HG03571 (cell line): ENCODE measurements around the gene COMMD7.
"Not testable (repeated sequence)": the region's sequence is repeated elsewhere in the genome, so short reads cannot be mapped to it uniquely, and the experiment has no call there.

ENCODE experiments used
- ATAC-seq: cut with Tn5 transposase; IDR thresholded peaks from one replicate; pipeline ENCODE4 v1.9.1; 2021; ENCODE audit not compliant: unreplicated experiment

COMMD7 gene

DNA sequence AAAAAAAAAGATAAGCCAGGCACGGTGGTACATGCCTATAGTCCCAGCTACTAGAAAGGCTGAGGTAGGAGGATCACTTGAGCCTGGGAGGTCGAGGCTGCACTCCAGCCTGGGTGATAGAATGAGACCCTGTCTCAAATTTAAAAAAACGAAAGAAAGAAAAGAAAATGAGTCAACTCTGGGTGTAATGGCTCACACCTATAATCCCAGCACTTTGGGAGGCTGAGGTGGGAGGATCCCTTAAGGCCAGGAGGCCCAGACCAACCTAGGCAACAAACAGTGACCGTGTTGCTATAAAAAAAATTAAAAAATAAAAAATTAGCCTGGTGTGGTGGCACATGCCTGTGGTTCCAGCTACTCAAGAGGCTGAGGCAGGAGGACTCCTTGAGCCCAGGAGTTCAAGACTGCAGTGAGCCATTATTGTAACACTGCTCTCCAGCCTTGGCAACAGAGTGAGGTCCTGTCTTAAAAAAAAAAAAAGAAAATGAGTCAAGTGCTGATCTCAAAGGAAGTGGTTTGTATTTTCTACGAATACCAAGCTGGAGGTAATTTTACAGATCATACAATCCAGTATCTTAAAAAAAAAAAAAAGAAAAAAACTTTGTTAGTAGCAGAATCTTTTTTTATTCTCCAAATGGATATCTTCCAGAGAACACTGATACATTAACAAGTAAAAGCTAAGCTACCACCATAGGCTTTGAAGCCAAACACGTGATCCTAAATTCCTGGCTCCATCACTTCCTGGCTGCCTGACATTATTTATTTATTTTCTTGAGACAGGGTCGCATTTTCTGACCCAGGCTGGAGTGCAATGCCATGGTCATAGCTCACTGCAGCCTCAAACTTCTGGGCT lies 5.7 kb downstream of the COMMD7 start:
- no peak for ATAC-seq

DNA sequence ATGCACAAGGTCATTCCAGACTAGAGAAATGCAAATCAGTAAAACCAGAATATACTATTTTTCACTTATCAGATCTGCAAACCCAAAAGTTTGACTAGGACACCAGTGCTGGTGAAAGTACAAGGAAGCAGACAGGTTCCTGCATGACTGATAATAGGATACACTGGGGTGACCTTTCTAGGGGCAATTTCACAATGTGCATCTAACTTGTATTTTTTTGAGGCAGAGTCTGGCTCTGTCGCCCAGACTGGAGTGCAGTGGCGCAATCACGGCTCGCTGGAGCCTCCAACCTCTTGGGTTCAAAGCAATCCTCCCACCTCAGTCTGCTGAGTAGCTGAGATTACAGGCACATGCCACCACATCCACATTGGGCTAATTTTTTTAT lies 11.4 kb downstream of the COMMD7 start:
- ATAC-seq, result no peak

DNA sequence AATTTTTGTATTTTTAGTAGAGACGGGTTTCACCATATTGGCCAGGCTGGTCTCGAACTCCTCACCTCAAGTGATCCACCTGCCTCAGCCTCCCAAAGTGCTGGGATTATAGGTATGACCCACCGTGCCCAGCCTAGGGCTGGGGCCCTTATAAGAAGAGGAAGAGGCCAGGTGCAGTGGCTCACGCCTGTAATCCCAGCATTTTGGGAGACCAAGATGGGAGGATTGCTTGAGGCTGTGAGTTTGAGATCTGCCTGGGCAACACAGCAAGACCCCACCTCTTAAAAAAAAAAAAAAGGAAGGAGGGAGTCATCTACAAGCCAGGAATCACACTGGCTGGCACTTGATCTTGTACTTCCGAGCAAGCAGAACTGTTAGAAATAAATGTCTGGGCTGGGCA lies 13.9 kb downstream of the COMMD7 start:
- not testable (repeated sequence) for ATAC-seq

DNA sequence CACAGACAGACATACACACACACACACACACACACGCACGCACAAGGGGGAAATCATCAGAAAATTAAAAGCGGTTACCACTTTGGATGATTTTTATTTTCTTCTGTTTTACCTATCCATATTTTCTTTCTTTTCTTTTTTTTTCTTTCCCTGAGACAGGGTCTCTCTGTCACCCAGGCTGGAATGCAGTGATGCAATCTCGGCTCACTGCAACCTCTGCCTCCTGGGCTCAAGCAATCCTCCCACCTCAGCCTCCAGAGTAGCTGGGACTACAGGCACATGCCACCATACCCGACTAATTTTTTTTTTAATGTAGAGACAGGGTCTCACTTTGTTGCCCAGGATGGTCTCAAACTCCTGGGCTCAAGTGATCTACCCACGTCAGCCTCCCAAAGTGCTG lies 14.8 kb downstream of the COMMD7 start:
- ATAC-seq, result not testable (repeated sequence)

DNA sequence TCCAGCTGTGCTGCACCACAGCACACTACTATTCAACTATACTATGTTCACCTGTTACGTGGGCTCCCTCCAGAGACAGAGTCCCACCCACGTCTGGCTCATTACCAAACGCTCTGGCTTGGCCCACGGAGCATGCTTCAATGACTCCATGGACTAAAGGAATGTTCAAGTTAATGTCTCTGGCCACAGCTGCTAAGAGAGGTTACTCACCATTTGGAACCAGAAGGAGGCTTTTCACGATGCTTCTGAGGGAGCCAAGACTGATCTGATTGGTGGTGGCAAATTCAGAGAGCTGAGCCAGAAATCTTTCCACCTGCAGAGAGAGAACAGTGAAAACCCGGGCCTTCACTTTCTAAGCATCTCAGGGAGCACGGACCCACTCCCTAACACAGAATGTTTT lies 15.6 kb downstream of the COMMD7 start:
- no peak for ATAC-seq

DNA sequence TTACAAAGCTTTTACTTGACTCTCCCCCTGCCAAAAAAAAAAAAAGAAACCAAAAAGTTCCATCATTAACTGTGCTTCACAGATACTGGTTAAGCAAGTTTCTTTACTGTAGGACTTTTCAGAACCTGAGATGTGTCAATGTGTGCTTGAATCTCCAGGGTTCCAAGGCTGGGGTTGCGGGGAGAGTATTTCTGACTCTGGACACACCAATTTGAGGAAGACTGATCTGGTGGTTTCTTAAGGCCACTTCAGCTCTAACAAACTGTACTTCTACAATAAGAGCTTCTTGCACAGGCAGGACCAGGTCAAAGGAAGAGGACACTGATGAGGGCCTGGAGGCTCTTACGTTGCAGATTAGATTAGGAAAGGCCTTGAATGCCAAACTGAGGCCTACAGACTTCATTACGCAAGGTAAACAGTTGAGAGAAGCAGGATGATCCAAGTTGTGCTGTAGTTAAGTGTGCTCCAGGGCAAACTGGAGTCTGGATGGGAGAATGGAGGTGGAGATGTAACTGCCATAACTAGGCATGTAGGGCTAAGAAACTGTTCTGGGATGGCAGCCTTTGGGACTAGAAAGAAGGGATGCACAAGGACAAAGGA lies 24.4 kb downstream of the COMMD7 start:
- ATAC-seq, result no peak

DNA sequence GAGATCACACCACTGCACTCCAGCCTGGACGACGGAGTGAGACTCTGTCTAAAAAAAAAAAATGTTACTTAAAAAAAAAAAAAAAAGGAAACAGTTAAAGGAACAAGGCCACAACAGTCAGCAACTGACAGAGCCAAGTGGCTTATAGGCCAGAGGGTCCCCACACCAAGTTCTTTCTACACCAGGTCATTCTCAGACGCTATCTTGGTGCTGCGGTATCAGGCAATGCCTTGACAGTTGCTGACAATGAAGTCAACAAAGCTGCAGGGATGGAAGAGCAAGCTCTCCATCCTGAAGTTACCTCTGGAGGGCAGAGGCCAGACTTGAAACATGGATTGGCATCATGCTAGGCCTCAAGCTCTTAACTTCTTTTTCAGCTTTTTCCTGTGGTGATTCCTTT lies 31.9 kb downstream of the COMMD7 start:
- ATAC-seq, result no peak

DNA sequence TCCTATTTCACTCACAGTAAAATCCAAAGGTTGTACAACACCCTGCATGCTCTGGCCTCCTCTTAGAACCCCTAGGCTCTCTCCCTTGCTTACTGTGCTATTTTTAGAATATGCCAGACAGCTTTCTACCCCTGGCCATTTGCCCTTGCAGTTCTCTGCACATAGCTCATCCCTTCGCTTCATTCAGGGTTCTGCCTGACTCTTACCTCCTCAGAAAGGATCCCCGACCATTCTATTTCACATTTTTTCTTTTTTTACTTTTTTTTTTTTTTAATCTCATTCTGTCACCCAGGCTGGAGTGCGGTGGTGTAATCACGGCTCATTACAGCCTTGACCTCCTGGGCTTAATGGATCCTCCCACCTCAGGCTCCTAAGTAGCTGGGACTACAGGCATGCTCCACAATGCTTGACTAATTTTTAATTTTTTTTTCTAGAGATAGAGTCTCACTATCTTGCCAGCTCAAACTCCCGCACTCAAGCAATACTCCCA lies 33.6 kb downstream of the COMMD7 start:
- no peak for ATAC-seq

DNA sequence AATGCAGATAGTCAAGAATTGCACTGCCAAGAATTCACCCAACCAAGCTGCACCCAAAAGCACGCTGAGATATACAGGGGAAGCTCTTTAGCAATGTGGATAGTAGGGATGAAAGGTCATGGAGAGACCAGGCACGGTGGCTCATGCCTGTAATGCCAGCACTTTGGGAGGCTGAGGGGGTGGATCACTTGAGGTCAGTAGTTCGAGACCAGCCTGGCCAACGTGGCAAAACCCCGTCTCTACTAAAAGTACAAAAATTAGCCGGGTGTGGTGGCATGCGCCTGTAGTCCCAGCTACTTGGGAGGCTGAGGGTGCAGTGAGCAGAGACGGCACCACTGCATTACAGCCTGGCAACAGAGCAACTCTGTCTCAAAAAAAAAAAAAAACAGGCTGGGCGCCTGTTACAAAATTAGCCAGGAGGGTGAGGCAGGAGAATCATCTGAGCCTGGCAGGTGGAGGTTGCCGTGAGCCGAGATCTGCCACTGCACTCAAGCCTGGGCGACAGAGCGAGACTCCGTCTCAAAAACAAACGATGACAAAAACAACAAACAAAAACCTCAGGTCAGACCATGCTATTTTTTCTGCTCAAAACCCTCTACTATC lies 34.1 kb downstream of the COMMD7 start:
- not testable (repeated sequence) for ATAC-seq

DNA sequence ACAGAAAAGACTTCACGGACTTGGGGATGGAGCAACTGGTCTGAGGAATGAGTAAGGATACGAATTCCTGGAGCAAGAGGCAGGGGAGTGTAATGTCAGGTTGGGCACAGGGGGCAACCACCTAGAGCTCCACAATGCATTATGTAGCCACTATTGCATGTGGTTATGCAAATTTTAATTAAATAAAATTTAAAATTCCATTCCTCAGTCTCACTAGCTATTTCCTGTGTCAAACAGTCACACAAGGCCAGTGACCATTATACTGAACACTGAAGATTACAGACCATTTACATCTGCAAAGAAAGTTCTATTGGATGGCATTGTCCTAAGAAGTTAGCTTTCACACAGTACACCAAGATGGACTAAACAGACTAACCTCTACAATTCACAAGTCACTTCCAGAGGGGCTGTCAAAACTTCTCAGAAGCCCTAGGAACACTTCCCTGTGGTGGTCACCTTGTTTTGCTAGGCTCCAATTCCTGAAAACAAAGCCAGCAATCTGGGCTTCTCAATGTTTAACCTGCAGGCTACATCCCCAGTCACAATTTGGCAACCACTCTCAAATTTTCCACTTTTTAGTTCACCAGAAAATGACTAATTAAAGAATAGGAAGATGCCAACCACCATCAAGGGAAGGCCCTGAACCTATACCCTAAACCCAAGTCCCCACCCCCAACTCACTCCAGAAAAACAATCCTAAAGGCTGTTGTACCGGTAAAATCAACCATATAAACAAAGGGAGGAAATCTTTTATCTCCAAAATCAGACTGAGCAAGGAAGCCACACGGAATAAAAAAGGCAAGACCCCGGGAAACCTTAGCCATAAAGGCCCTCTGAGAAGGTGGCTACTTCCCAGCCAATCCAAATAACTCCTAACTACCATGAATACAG lies 35.3 kb downstream of the COMMD7 start:
- ATAC-seq, result no peak

DNA sequence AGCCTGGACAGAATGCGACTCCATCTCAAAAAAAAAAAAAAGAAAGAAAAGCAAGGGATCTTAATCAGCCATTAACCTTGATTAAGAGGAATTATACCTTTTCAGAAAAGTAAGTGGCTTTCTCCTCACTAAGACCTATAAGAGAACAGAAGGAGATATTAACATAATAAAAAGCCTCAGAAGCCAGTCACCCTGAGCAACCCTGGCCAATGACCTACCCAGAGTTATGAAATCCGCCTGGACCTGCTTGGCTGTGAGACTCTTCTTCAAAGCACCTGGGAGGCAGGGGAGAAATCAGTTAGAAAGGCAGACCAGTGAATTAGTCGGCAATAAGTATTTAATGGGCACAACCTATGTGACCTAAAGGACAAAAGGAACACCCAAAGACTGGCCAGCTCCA lies 36.8 kb downstream of the COMMD7 start:
- no peak for ATAC-seq

DNA sequence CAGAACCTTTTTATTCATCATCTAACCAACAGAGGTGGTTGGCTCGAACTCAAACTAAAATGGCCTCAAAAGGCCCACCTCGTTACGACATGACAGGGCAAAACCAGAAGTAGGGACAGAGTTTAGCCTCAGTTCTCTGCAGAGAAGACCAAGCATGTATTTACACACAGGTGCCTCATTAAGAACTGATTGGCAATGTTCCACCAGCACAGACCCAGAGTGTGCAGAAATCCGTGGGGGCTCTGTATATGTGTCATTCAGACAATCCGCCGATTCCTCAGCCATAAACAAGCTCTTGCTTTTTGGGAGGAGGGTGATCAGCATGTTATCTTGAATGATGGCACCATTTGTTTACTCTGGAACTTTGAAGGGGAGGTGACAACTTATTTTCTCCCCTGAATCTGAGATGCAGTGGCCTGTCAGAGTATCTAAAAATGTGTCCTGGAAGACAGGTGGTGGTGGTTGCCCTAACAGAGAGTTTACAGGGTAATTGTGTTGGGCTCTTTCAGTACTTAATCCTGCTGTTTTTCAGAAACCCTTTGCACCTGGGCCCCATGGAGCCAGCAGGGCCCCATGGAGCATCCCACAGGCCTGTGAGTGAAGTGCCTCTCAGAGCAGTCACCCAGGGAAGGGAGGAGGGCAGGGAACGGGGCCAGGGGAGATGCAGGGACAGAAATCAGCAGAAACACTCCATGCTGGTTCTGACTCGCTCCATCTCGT lies 40.4 kb downstream of the COMMD7 start:
- no peak for ATAC-seq

DNA sequence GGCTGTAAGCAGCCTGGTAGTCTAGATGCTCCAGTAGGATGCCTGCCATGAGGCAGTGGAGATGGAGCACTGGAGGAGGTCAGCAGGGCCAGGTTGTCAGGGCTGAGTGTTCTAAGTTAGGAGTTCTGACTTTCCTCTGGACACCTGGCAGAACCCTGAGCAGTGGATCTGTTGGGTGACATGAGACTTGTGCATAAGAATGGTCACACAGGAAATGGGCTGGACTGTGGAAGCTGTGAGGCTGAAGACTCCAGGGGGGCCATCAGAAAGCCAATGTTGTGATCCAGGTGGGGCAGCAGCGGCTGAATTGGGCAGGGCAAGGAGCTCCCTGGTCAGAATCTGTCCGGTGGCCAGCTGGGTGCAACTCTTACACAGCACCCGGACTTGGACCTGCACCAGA lies 45.7 kb downstream of the COMMD7 start:
- no peak for ATAC-seq

DNA sequence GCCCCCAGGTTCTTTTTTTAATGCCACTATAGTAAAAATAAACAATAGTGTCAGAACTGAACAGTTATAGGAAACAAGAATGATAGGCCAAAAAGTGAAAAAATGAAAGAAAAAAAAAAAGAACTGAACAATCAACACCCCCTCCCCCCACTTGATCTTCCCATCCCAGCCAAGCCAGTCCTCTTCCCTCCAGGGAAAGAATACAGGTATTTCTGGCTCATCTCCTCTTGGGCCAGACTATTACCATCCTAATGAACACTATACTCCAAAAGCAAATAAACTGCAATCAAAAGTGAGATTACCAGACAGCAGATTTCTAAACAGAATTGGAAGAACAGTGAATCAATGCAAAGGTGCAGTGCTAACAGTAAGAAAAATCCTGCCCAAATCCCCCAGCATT lies 48.2 kb downstream of the COMMD7 start:
- no peak for ATAC-seq

DNA sequence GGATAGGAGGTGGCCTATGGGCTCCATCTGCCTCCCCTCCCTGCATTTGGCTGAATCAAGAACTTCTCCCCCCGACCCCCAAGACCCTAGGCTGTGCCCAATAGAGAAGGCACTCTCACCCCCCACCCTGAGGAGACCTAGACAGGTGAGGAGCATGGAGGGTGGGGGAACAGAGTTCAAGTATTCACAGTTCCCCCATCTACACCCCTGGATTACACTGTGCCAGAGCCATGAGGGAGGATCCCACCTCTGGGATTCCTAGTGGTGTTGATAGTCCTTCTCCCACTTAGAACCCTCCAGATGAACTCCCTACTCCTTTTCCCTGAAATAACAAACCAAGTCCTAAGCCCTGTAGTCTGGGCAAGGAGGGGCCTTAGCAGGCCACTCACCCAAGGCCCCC lies 54.3 kb downstream of the COMMD7 start:
- not testable (repeated sequence) for ATAC-seq

DNA sequence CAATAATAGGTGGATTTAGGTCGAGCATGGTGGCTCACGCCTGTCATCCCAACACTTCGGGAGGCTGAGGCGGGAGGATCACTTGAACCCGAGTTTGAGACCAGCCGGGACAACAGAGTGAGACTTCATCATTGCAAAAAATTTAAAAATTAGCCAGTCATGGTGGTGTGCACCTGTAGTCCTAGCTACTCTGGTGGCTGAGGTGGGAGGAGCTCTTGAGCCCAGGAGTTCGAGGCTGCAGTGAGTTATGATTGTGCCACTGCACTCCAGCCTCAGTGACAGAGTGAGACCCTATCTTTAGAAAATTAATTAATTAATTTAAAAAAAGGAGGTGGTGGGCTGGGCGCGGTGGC lies 56.1 kb downstream of the COMMD7 start:
- no peak for ATAC-seq

DNA sequence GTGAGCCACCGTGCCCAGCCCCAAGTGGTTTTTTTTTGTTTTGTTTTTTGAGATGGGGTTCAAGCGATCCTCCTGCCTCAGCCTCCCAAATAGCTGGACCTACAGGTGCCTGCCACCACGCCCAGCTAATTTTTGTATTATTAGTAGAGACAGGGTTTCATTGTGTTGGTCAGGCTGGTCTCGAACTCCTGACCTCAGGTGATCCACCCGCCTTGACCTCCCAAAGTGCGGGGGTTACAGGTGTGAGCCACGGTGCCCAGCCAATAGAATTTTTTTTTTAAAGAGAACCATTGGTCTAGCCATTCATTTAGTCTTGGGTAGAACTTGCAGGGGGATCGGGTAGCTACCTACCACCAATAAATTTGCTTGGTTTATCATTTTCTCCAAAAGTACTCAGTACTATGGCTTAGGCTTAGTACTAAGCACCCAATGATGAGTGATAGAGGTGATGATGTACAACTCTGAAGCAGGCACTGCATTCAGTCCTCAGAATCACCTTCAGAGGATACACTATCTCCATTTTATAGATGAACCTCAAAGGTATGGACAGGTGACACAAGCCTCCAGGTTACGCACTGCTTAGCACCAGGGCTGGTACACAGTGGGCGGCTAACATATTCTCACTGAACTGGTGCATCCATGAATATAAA lies 56.6 kb downstream of the COMMD7 start:
- ATAC-seq, result no peak

DNA sequence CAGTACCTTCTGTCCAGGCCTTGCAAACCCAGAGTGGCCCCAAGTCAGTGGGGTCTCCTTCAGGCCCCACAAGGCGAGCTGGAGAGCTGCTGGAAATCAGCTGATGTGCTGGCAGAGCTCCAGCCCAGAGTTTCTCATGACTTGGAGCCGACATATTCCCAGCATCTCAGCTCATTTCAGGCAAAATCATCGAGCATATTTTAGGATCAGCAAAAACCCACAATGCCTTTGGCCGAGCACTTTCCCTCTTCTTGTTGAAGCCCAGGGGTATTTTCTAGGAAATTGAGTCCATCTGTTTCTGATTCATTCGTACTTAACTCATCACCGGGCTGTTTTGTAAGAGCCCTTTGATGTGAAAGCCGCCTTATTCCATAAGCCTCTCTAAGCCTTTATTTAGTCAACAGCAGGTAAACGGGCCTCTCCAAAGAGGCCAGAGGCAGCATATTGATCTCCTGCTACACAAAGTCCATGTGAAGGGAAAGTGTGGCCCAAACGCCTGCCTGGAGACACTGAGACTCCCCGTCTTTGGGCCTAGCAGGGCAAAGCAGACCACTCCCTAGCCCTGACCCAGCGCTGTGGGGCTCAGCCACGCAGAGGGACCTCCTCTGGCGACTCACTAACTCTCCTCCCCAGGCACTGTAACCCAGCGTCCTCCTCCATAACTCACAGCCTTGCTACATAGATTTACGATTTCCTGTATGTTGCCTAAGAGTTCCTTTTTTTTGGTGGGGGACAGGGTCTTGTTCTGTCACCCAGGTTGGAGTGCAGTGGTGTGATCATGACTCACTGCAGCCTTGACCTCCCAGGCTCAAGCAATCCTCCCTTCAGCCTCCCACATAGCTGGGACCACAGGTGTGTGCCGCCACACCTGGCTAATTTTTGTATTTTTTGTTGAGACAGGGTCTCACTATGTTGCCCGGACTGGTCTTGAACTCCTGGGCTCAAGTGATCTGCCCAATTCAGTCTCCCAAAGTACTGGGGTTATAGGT lies 57.4 kb downstream of the COMMD7 start:
- no peak for ATAC-seq

DNA sequence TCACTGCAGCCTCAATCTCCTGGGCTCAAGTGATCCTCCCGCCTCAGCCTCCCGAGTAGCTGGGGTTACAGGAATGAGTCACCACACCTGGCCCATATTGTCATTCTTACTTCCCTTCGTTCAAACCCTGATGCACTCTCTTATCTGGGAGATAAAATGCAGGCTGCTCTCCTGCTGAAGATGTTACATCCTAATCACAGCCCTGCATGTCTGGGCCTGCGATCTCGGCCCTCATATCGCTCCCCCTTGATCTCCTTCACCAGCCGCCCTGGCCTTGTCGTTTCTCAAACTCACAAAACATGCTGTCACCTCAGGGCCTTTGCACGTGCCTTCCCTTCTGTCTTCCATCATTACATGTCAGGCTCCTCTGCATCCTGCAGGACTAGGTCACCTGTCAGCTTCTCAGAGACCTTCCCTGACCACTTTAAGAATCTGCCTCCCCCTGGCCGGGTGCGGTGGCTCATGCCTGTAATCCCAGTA lies 60.7 kb downstream of the COMMD7 start:
- no peak for ATAC-seq
